ENCODE measurements around the gene AP5Z1.

Gene AP5Z1

DNA sequence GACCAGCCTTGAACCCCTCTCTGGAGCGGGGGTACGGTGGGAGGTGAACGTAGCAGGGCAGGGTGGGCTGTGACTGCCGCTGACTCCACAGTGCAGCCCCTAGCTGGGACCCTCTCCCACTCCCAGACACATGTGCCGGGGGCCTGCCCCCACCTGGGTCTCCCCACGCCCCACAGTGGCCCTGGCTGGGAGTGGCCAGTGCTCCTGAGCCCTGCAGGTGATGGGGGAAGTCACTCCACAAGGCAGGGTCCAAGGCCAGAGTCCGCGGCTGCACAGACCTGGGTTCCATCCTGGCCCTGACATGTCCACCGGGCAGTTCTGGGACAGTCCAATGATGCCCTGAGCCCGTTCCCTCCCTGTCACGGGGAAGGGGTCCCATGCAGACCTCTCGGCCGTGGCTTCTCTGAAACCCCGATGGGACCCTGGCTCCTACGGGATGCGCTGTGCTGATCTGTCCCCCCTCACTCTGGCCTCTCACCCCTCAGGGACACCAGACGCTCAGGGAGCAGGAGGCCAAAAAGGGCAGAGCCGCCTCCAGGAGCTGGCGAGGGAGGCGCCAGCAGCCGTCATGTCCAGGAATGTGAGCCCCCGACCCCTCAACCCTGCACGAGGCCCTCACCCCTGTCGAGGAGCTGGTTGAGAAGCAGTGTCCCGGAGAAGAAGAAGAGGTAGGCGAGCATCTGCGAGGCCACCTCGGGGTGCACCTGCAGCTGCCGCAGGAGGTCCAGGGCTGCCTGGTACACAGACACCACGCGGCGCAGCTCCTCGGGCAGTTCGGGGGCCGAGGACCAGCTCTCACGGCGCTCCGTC lies 40.4 kb downstream of the AP5Z1 start:
- Histone ChIP-seq H3K36me3 (ENCODE audit: control insufficient read depth, insufficient read depth, low read length) (no peaks in the 10 kb centered on the region), H3K9me3 (ENCODE audit: control insufficient read depth, insufficient read depth, low read length) (peaks cover 4% of the 10 kb centered on the region; the same call in 1 of the 2 replicates), H3K27me3 (ENCODE audit: control insufficient read depth, insufficient read depth, low read length) (no peaks in the 10 kb centered on the region), H3K27ac (ENCODE audit: low read length) (no peak overlapping the region), H3K4me1 (ENCODE audit: control insufficient read depth, insufficient read depth, low read length) (no peaks in the 10 kb centered on the region), H3K4me3 (ENCODE audit: low read length) (no peak overlapping the region)
- WGBS (ENCODE audit: insufficient coverage, insufficient read length) = no CpG with 5 or more reads among the region's 38 CpGs
- no peak for DNase-seq (ENCODE audit: low read depth, low spot score)

DNA sequence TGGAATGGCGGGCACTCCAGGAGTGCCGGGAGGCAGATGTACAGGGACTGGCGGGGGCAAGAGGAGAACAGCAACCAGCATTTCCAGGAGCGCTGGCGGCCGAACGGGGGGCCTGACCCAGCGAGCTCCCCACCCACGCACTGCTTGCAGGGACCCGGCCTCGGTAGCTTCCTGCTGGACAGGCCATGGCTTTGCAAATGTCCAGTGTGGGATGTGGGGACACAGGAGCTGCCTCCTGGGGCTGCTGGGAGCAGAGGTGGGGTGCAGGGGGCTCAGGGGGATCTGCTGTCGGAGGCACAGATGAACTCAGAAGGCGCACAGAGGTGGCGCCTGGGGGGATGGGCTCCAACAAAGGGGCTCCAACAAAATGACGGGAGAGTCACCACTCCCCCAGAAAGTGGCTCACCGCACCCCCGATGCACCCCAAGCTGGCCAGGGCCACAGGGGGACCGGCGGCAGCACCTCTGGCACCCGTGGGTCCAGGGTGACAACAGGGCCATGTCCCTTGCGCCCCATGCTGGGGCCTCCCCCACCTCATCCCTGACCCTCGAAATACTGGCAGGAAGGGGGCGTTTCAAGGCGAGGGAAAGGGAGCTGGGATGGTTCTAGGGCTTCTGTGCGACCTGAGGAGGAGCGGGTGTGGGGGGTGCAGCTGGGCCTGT lies 41.1 kb downstream of the AP5Z1 start:
- no peaks in the 10 kb centered on the region for H3K4me1 ChIP-seq (ENCODE audit: control insufficient read depth, insufficient read depth, low read length)
- H3K9me3 ChIP-seq (ENCODE audit: control insufficient read depth, insufficient read depth, low read length) = peaks cover 4% of the 10 kb centered on the region; the same call in 1 of the 2 replicates
- no peak for DNase-seq (ENCODE audit: low read depth, low spot score)
- no peak overlapping the region for H3K27ac ChIP-seq (ENCODE audit: low read length)
- no peaks in the 10 kb centered on the region for H3K27me3 ChIP-seq (ENCODE audit: control insufficient read depth, insufficient read depth, low read length)
- no CpG with 5 or more reads among the region's 26 CpGs for WGBS (ENCODE audit: insufficient coverage, insufficient read length)
- no peaks in the 10 kb centered on the region for H3K36me3 ChIP-seq (ENCODE audit: control insufficient read depth, insufficient read depth, low read length)
- no peak overlapping the region for H3K4me3 ChIP-seq (ENCODE audit: low read length)

DNA sequence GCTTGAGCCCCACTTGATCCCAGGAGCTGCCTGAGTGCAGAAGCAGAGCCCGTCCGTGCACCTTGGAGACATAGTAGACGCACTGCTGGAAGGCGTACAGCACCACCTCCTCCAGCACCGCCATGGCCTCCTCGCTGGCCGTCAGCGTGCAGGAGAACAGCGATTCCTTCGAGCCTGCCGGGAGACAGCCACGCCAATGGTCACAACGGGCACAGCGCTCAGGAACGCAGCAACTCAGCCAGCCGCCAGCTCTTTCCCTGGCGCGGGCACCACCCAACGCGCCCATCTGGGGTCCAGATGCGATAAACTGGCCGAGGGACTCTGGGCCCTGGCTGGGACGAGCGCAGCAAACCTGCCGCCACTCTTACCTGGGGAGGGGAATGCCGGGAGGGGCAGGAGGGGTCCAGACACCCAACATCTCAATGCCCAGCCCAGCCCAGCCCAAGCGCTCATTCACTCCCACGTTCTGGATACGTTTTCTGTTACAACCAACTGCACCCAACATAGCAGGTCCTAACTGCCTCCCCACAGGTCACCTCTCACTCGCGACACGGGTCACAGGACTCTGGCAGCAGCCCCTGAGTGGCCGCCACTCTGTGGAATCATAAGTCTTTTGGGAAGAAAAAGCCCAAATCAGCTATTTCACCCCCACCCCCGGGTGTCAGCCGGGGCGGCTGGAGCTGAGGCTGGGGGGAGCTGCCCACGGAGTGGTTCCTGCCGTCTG lies 41.9 kb downstream of the AP5Z1 start:
- Histone ChIP-seq H3K27me3 (ENCODE audit: control insufficient read depth, insufficient read depth, low read length) (no peaks in the 10 kb centered on the region), H3K4me3 (ENCODE audit: low read length) (no peak overlapping the region), H3K27ac (ENCODE audit: low read length) (no peak overlapping the region), H3K9me3 (ENCODE audit: control insufficient read depth, insufficient read depth, low read length) (peaks cover 2% of the 10 kb centered on the region; the same call in 1 of the 2 replicates), H3K4me1 (ENCODE audit: control insufficient read depth, insufficient read depth, low read length) (no peaks in the 10 kb centered on the region), H3K36me3 (ENCODE audit: control insufficient read depth, insufficient read depth, low read length) (no peaks in the 10 kb centered on the region)
- no peak for DNase-seq (ENCODE audit: low read depth, low spot score)
- whole genome bisulfite sequencing (ENCODE audit: insufficient coverage, insufficient read length) = no CpG with 5 or more reads among the region's 38 CpGs

- Histone ChIP-seq H3K36me3 (ENCODE audit: control insufficient read depth, insufficient read depth, low read length) (no peaks in the 10 kb centered on the region), H3K4me3 (ENCODE audit: low read length) (no peak overlapping the region), H3K27ac (ENCODE audit: low read length) (no peak overlapping the region), H3K4me1 (ENCODE audit: control insufficient read depth, insufficient read depth, low read length) (no peaks in the 10 kb centered on the region), H3K9me3 (ENCODE audit: control insufficient read depth, insufficient read depth, low read length) (peaks cover 2% of the 10 kb centered on the region; the same call in 1 of the 2 replicates), H3K27me3 (ENCODE audit: control insufficient read depth, insufficient read depth, low read length) (no peaks in the 10 kb centered on the region)
- no peak for DNase-seq (ENCODE audit: low read depth, low spot score)
- no CpG with 5 or more reads among the region's 32 CpGs for WGBS (ENCODE audit: insufficient coverage, insufficient read length)
These were observed 42.8 kb downstream of the AP5Z1 start for GRCh38 chr7:4818000-4818794.

DNA sequence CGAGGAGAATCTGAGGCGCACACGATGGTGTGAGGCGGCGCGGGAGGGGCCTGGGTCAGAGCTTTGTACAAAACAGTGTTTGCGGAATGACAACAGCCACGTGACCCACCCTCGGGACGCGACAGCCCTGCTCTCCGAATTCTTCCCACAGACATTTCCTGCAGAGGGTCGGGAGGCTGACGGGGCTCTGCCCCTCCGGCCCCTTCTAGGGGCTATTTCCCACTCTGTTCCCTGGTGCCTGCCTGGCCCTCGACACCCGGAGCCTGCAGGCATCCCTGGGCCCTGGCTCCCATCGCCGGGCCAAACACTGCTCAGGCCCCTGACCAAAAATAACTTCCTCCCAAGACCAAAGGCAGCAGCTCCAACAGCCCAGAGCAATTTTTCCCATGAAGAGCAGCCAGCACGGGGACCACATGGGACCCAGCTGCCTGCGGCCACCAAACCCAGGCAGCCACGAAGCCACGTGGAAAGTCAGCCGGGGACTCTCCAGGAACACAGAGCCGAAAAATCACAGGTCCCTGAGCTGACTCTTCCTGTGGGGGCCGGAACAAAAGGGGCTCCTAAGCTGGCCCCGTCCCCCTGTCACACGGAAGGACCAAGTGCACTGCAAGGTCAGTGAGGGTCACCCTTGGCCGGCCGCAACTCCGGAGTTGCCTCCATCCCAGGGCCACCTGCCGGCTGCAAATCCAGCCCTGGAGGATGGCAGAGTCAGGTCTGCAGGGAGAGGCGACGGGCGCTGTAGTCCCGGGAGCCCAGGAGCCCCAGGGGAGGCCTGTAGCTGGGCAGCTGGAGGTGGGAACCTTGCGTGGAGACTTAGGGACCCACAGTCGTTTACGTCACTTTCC lies 44.4 kb downstream of the AP5Z1 start:
- Histone ChIP-seq H3K36me3 (ENCODE audit: control insufficient read depth, insufficient read depth, low read length) (no peaks in the 10 kb centered on the region), H3K9me3 (ENCODE audit: control insufficient read depth, insufficient read depth, low read length) (peaks cover 2% of the 10 kb centered on the region; the same call in 1 of the 2 replicates), H3K4me3 (ENCODE audit: low read length) (no peak overlapping the region), H3K4me1 (ENCODE audit: control insufficient read depth, insufficient read depth, low read length) (no peaks in the 10 kb centered on the region), H3K27ac (ENCODE audit: low read length) (no peak overlapping the region), H3K27me3 (ENCODE audit: control insufficient read depth, insufficient read depth, low read length) (no peaks in the 10 kb centered on the region)
- DNase-seq (ENCODE audit: low read depth, low spot score) = no peak
- no CpG with 5 or more reads among the region's 39 CpGs for WGBS (ENCODE audit: insufficient coverage, insufficient read length)

GRCh38 chr7:4820405-4820966 lies 45.1 kb downstream of the AP5Z1 start:
- H3K4me1 ChIP-seq (ENCODE audit: control insufficient read depth, insufficient read depth, low read length) = no peaks in the 10 kb centered on the region
- no peak for DNase-seq (ENCODE audit: low read depth, low spot score)
- H3K27ac ChIP-seq (ENCODE audit: low read length) = no peak overlapping the region
- no peaks in the 10 kb centered on the region for H3K36me3 ChIP-seq (ENCODE audit: control insufficient read depth, insufficient read depth, low read length)
- no peak overlapping the region for H3K4me3 ChIP-seq (ENCODE audit: low read length)
- peaks cover 2% of the 10 kb centered on the region; the same call in 1 of the 2 replicates for H3K9me3 ChIP-seq (ENCODE audit: control insufficient read depth, insufficient read depth, low read length)
- WGBS (ENCODE audit: insufficient coverage, insufficient read length) = no CpG with 5 or more reads among the region's 19 CpGs
- H3K27me3 ChIP-seq (ENCODE audit: control insufficient read depth, insufficient read depth, low read length) = no peaks in the 10 kb centered on the region

GRCh38 chr7:4820967-4821471 lies 45.6 kb downstream of the AP5Z1 start:
- no peak overlapping the region for H3K27ac ChIP-seq (ENCODE audit: low read length)
- no peak overlapping the region for H3K4me3 ChIP-seq (ENCODE audit: low read length)
- no peak for DNase-seq (ENCODE audit: low read depth, low spot score)
- no CpG with 5 or more reads among the region's 20 CpGs for WGBS (ENCODE audit: insufficient coverage, insufficient read length)
- no peaks in the 10 kb centered on the region for H3K36me3 ChIP-seq (ENCODE audit: control insufficient read depth, insufficient read depth, low read length)
- H3K4me1 ChIP-seq (ENCODE audit: control insufficient read depth, insufficient read depth, low read length) = no peaks in the 10 kb centered on the region
- peaks cover 2% of the 10 kb centered on the region; the same call in 1 of the 2 replicates for H3K9me3 ChIP-seq (ENCODE audit: control insufficient read depth, insufficient read depth, low read length)
- H3K27me3 ChIP-seq (ENCODE audit: control insufficient read depth, insufficient read depth, low read length) = no peaks in the 10 kb centered on the region

DNA sequence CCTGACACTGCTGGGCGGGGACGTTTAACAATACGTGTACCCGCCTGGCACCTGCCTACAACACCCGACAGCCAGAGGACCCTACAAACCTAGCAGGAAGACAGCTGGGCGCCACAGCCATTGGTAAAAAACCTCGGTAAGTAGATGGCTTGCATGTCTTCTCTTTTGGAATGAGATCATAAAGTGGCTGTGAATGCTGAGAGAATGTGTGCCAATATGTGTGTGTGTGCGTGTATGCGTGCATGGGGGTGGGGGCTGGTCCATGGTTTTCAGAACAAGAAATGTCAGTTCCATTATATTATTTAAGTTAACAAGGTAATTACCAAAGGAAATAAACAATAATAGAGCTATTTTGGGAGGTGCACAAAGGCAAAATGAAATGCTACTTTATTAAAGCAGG lies 47.3 kb downstream of the AP5Z1 start:
- no peaks in the 10 kb centered on the region for H3K27me3 ChIP-seq (ENCODE audit: control insufficient read depth, insufficient read depth, low read length)
- no peaks in the 10 kb centered on the region for H3K4me1 ChIP-seq (ENCODE audit: control insufficient read depth, insufficient read depth, low read length)
- H3K36me3 ChIP-seq (ENCODE audit: control insufficient read depth, insufficient read depth, low read length) = no peaks in the 10 kb centered on the region
- H3K4me3 ChIP-seq (ENCODE audit: low read length) = no peak overlapping the region
- no peak overlapping the region for H3K27ac ChIP-seq (ENCODE audit: low read length)
- peaks cover 2% of the 10 kb centered on the region; the same call in 1 of the 2 replicates for H3K9me3 ChIP-seq (ENCODE audit: control insufficient read depth, insufficient read depth, low read length)
- WGBS (ENCODE audit: insufficient coverage, insufficient read length) = no CpG with 5 or more reads among the region's 9 CpGs
- DNase-seq (ENCODE audit: low read depth, low spot score) = no peak

- WGBS (ENCODE audit: insufficient coverage, insufficient read length) = no CpG with 5 or more reads among the region's 14 CpGs
- Histone ChIP-seq H3K4me1 (ENCODE audit: control insufficient read depth, insufficient read depth, low read length) (no peaks in the 10 kb centered on the region), H3K4me3 (ENCODE audit: low read length) (no peak overlapping the region), H3K36me3 (ENCODE audit: control insufficient read depth, insufficient read depth, low read length) (no peaks in the 10 kb centered on the region), H3K9me3 (ENCODE audit: control insufficient read depth, insufficient read depth, low read length) (0 out of 2 replicates have a peak, but pooled peaks cover under 1% of the 10 kb centered on the region), H3K27me3 (ENCODE audit: control insufficient read depth, insufficient read depth, low read length) (no peaks in the 10 kb centered on the region), H3K27ac (ENCODE audit: low read length) (no peak overlapping the region)
- DNase-seq (ENCODE audit: low read depth, low spot score) = no peak
These were observed 48.2 kb downstream of the AP5Z1 start for GRCh38 chr7:4823441-4824119.
